Activated CD4-positive, alpha-beta memory T cell treated with anti-CD3 and anti-CD28 coated beads for 36 hours (primary cell): ENCODE measurements around the gene CEP250. TPM values are rescaled to one million over a fixed set of nuclear protein-coding genes. Genes with fewer than 3 reads are reported as not detected.
"Not testable (repeated sequence)": the region's sequence is repeated elsewhere in the genome, so short reads cannot be mapped to it uniquely, and the experiment has no call there.

Source experiments
- CTCF ChIA-PET: fragments of 350-600 bp; sonication (Branson Sonifier 250); formaldehyde crosslinking; loops from one replicate; lab custom pipeline; 2021; ENCODE audit warnings: antibody characterized with exemption, inconsistent platforms; lab: Charles Lee
- POLR2A ChIA-PET: fragments of 350-600 bp; sonication (Branson Sonifier 250); formaldehyde crosslinking; loops from one replicate; lab custom pipeline; 2021; ENCODE audit warnings: antibody characterized with exemption; lab: Charles Lee
- DNase-seq: peaks from one replicate; pipeline ENCODE4 v3.0.0-alpha.2; 2020
- H3K27ac Mint-ChIP-seq: one replicate; pipeline ENCODE4 v1.8.0; 2021; ENCODE audit warnings: mixed read lengths
- H3K27me3 Mint-ChIP-seq: one replicate; pipeline ENCODE4 v1.8.0; 2021; ENCODE audit warnings: mixed read lengths
- H3K36me3 Mint-ChIP-seq: one replicate; pipeline ENCODE4 v1.8.0; 2021; ENCODE audit warnings: mixed read lengths
- H3K4me1 Mint-ChIP-seq: one replicate; pipeline ENCODE4 v1.8.0; 2021; ENCODE audit warnings: low read depth, mixed read lengths
- H3K4me3 Mint-ChIP-seq: one replicate; pipeline ENCODE4 v1.8.0; 2021; ENCODE audit warnings: mild to moderate bottlenecking, mixed read lengths
- H3K9me3 Mint-ChIP-seq: one replicate; pipeline ENCODE4 v1.8.0; 2021; ENCODE audit warnings: mixed read lengths
- intact Hi-C: fragments of 100-400 bp; cut with micrococcal nuclease; formaldehyde crosslinking; loops from one replicate; pipeline ENCODE4 v1.15.1; 2023
- total RNA-seq, 2 experiments: library from RNA; stranded (reverse); gene quantifications; one replicate each; pipeline ENCODE4 v1.2.3, GENCODE V29; 2021

The CEP250 gene
- total RNA-seq, 2 experiments from 2014 or later, result 47.2 to 60.8 TPM

- Mint-ChIP-seq H3K27me3 (no peaks in the 10 kb centered on the region), H3K36me3 (peaks cover 25% of the 10 kb centered on the region), H3K4me1 (peaks cover 3% of the 10 kb centered on the region), H3K9me3 (no peaks in the 10 kb centered on the region), H3K27ac (peak overlapping the region; percentile 11), H3K4me3 (no peak overlapping the region)
- ChIA-PET POLR2A (no interaction called here), CTCF (interaction anchor here (1.1 to 1.4 kb wide), 3 partner anchors 45 to 71 kb away, joined by 3 to 4 read pairs (median 3); partner anchors contain the start of gene CEP250)
- DNase-seq, result no peak
- intact Hi-C loops, result no loop called here
Observed at GRCh38 chr20:35511814-35512420, 56.5 kb downstream of the CEP250 start.

GRCh38 chr20:35514371-35514932 lies 59.1 kb downstream of the CEP250 start:
- ChIA-PET CTCF (no interaction called here), POLR2A (no interaction called here)
- H3K4me1 Mint-ChIP-seq, result no peaks in the 10 kb centered on the region

GRCh38 chr20:35515341-35515740 lies 59.9 kb downstream of the CEP250 start:
- POLR2A ChIA-PET, result no interaction called here
- H3K36me3 Mint-ChIP-seq, result peaks cover 12% of the 10 kb centered on the region

More at GRCh38 chr20:35514371-35514932, 59.1 kb downstream of the CEP250 start:
- Mint-ChIP-seq H3K36me3 (peaks cover 15% of the 10 kb centered on the region), H3K4me3 (no peak overlapping the region), H3K27ac (no peak overlapping the region), H3K27me3 (no peaks in the 10 kb centered on the region), H3K9me3 (no peaks in the 10 kb centered on the region)
- DNase-seq, result no peak
- intact Hi-C loops, result no loop called here

GRCh38 chr20:35515949-35516645 lies 60.7 kb downstream of the CEP250 start:
- no peaks in the 10 kb centered on the region for H3K27me3 Mint-ChIP-seq
- no peaks in the 10 kb centered on the region for H3K4me1 Mint-ChIP-seq
- ChIA-PET CTCF (interaction anchor here (2.0 kb wide), 1 partner anchor 53 kb away, joined by 9 read pairs; no protein-coding TSS in a partner anchor), POLR2A (no interaction called here)
- H3K4me3 Mint-ChIP-seq, result no peak overlapping the region
- no peaks in the 10 kb centered on the region for H3K9me3 Mint-ChIP-seq
- intact Hi-C loops, result no loop called here
- H3K27ac Mint-ChIP-seq, result no peak overlapping the region
- H3K36me3 Mint-ChIP-seq, result peaks cover 12% of the 10 kb centered on the region
- DNase-seq, result no peak

More at GRCh38 chr20:35515341-35515740, 59.9 kb downstream of the CEP250 start:
- CTCF ChIA-PET, result no interaction called here
- Mint-ChIP-seq H3K27ac (no peak overlapping the region), H3K4me1 (no peaks in the 10 kb centered on the region), H3K9me3 (no peaks in the 10 kb centered on the region), H3K4me3 (no peak overlapping the region), H3K27me3 (no peaks in the 10 kb centered on the region)
- no peak for DNase-seq
- intact Hi-C loops, result no loop called here

- ChIA-PET CTCF (interaction anchor here (2.0 kb wide), 1 partner anchor 54 kb away, joined by 9 read pairs; no protein-coding TSS in a partner anchor), POLR2A (no interaction called here)
- H3K4me1 Mint-ChIP-seq, result no peaks in the 10 kb centered on the region
- no peaks in the 10 kb centered on the region for H3K9me3 Mint-ChIP-seq
- intact Hi-C loops, result no loop called here
- no peak overlapping the region for H3K4me3 Mint-ChIP-seq
- no peak overlapping the region for H3K27ac Mint-ChIP-seq
- no peak for DNase-seq
- H3K36me3 Mint-ChIP-seq, result peaks cover 7% of the 10 kb centered on the region
- H3K27me3 Mint-ChIP-seq, result no peaks in the 10 kb centered on the region
Observed at GRCh38 chr20:35517125-35517524, 61.7 kb downstream of the CEP250 start.

GRCh38 chr20:35517767-35518166 lies 62.4 kb downstream of the CEP250 start:
- H3K36me3 Mint-ChIP-seq, H3K4me1 Mint-ChIP-seq, H3K9me3 Mint-ChIP-seq, H3K4me3 Mint-ChIP-seq, intact Hi-C loops, DNase-seq, H3K27ac Mint-ChIP-seq, H3K27me3 Mint-ChIP-seq, POLR2A ChIA-PET: not testable (repeated sequence)
- CTCF ChIA-PET, result interaction anchor here (2.0 kb wide), 1 partner anchor 54 kb away, joined by 9 read pairs; no protein-coding TSS in a partner anchor

GRCh38 chr20:35518955-35519354 lies 63.6 kb downstream of the CEP250 start:
- ChIA-PET CTCF (no interaction called here), POLR2A (no interaction called here)
- Mint-ChIP-seq H3K27me3 (no peaks in the 10 kb centered on the region), H3K4me3 (no peak overlapping the region), H3K36me3 (peaks cover 1% of the 10 kb centered on the region), H3K27ac (no peak overlapping the region), H3K9me3 (no peaks in the 10 kb centered on the region), H3K4me1 (no peaks in the 10 kb centered on the region)
- no peak for DNase-seq
- intact Hi-C loops, result no loop called here

GRCh38 chr20:35523298-35523888 lies 68.0 kb downstream of the CEP250 start:
- Mint-ChIP-seq H3K4me1 (no peaks in the 10 kb centered on the region), H3K27ac (no peak overlapping the region), H3K27me3 (no peaks in the 10 kb centered on the region), H3K4me3 (no peak overlapping the region), H3K9me3 (no peaks in the 10 kb centered on the region), H3K36me3 (no peaks in the 10 kb centered on the region)
- ChIA-PET POLR2A (no interaction called here), CTCF (interaction anchor here (0.9 kb wide), 1 partner anchor 426 kb away, joined by 3 read pairs; no protein-coding TSS in a partner anchor)
- DNase-seq, result peak; percentile 44
- intact Hi-C loops, result no loop called here

GRCh38 chr20:35525639-35526038 lies 70.2 kb downstream of the CEP250 start:
- Mint-ChIP-seq H3K4me1 (no peaks in the 10 kb centered on the region), H3K36me3 (no peaks in the 10 kb centered on the region), H3K27me3 (no peaks in the 10 kb centered on the region), H3K9me3 (no peaks in the 10 kb centered on the region), H3K27ac (no peak overlapping the region), H3K4me3 (no peak overlapping the region)
- POLR2A ChIA-PET, result no interaction called here
- DNase-seq, result no peak
- intact Hi-C loops, result no loop called here
- CTCF ChIA-PET, result interaction anchor here (0.9 kb wide), 1 partner anchor 61 kb away, joined by 3 read pairs; no protein-coding TSS in a partner anchor

- CTCF ChIA-PET, result no interaction called here
- Mint-ChIP-seq H3K9me3 (no peaks in the 10 kb centered on the region), H3K4me3 (no peak overlapping the region), H3K36me3 (no peaks in the 10 kb centered on the region), H3K4me1 (no peaks in the 10 kb centered on the region), H3K27ac (no peak overlapping the region), H3K27me3 (no peaks in the 10 kb centered on the region)
- intact Hi-C loops, result no loop called here
- POLR2A ChIA-PET, result no interaction called here
- DNase-seq, result no peak
Observed at GRCh38 chr20:35527122-35527769, 71.8 kb downstream of the CEP250 start.

- Mint-ChIP-seq H3K36me3 (no peaks in the 10 kb centered on the region), H3K27ac (no peak within 1 kb of the TSS), H3K27me3 (no peaks in the 10 kb centered on the region), H3K4me1 (no peaks in the 10 kb centered on the region), H3K4me3 (no peak within 1 kb of the TSS), H3K9me3 (no peaks in the 10 kb centered on the region)
- POLR2A ChIA-PET, result no interaction called here
- CTCF ChIA-PET, result no interaction called here
- DNase-seq, result no peak
- intact Hi-C loops, result no loop called here
Observed at GRCh38 chr20:35529552-35529951, 74.2 kb downstream of the CEP250 start, which contains the start of gene C20orf173. Gene C20orf173 (minus strand): TSS chr20:35529652. CDS start chr20:35529373, 279 bp downstream.
